GM23338 (cell line): ENCODE data around the gene YTHDF1. TPM values are rescaled to one million over a fixed set of nuclear protein-coding genes. Genes with fewer than 3 reads are reported as not detected.

Experiments used
- ATAC-seq: fragments of 200-7000 bp; cut with Tn5 transposase; 3 replicates; pipeline ENCODE4 v1.9.1; 2020
- DNase-seq: peaks from one replicate; pipeline ENCODE4 v3.0.0-alpha.2; 2015; ENCODE audit warnings: low spot score
- H2AFZ ChIP-seq: fragments of 200-600 bp; sonication (generic); 2 replicates; pipeline ENCODE4 v1.8.0; 2016; ENCODE audit warnings: antibody characterized with exemption, mild to moderate bottlenecking, moderate library complexity
- H3F3A ChIP-seq: fragments of 200-600 bp; sonication (generic); replicated peaks from 2 replicates; pipeline ENCODE4 v1.8.0; 2017; ENCODE audit warnings: antibody characterized with exemption, mixed run types, low read depth
- H3K27ac ChIP-seq: fragments of 200-600 bp; sonication (generic); 2 replicates; pipeline ENCODE4 v1.6.1; 2016; ENCODE audit warnings: low read depth
- H3K27me3 ChIP-seq: fragments of 200-600 bp; sonication (generic); 2 replicates; pipeline ENCODE4 v1.8.0; 2016; ENCODE audit warnings: mild to moderate bottlenecking, mixed run types, moderate library complexity; ENCODE audit not compliant: insufficient read depth
- H3K36me3 ChIP-seq: fragments of 200-600 bp; sonication (generic); 2 replicates; pipeline ENCODE4 v1.8.0; 2016; ENCODE audit warnings: mild to moderate bottlenecking; ENCODE audit not compliant: insufficient read depth
- H3K4me1 ChIP-seq: fragments of 200-600 bp; sonication (generic); 2 replicates; pipeline ENCODE4 v1.8.0; 2016; ENCODE audit warnings: mild to moderate bottlenecking, moderate library complexity; ENCODE audit not compliant: insufficient read depth
- H3K4me2 ChIP-seq: fragments of 200-600 bp; sonication (generic); 2 replicates; pipeline ENCODE4 v1.7.1; 2017; ENCODE audit warnings: mixed run types
- H3K4me3 ChIP-seq: fragments of 200-600 bp; sonication (generic); 2 replicates; pipeline ENCODE4 v1.6.1; 2016; ENCODE audit warnings: mixed run types
- H3K79me2 ChIP-seq: fragments of 200-600 bp; sonication (generic); replicated peaks from 2 replicates; pipeline ENCODE4 v1.8.0; 2017; ENCODE audit warnings: mild to moderate bottlenecking; ENCODE audit not compliant: insufficient read depth
- H3K9me2 ChIP-seq: fragments of 200-600 bp; sonication (generic); 2 replicates; pipeline ENCODE4 v1.8.0; 2017; ENCODE audit not compliant: insufficient read depth
- H4K20me1 ChIP-seq: fragments of 200-600 bp; sonication (generic); replicated peaks from 2 replicates; pipeline ENCODE4 v1.8.0; 2017; ENCODE audit warnings: mild to moderate bottlenecking; ENCODE audit not compliant: insufficient read depth
- H3K27ac Mint-ChIP-seq: 2 replicates; pipeline ENCODE4 v1.8.0; 2020; ENCODE audit warnings: inconsistent platforms, mild to moderate bottlenecking, moderate library complexity, mixed read lengths
- H3K27me3 Mint-ChIP-seq: 3 replicates; pipeline ENCODE4 v1.8.0; 2022; ENCODE audit warnings: low read depth, mild to moderate bottlenecking, moderate library complexity, mixed read lengths, inconsistent platforms; ENCODE audit not compliant: insufficient read depth, poor library complexity
- H3K36me3 Mint-ChIP-seq: 3 replicates; pipeline ENCODE4 v1.8.0; 2021; ENCODE audit warnings: low read depth, mild to moderate bottlenecking, inconsistent platforms, moderate library complexity, mixed read lengths
- H3K4me1 Mint-ChIP-seq: 3 replicates; pipeline ENCODE4 v1.8.0; 2020; ENCODE audit warnings: mild to moderate bottlenecking, inconsistent platforms, mixed read lengths
- H3K4me3 Mint-ChIP-seq: 3 replicates; pipeline ENCODE4 v1.8.0; 2021; ENCODE audit warnings: moderate library complexity, mild to moderate bottlenecking, inconsistent platforms, mixed read lengths
- H3K9me3 Mint-ChIP-seq: 3 replicates; pipeline ENCODE4 v1.8.0; 2020; ENCODE audit warnings: moderate library complexity, mild to moderate bottlenecking, inconsistent platforms, mixed read lengths
- CTCF ChIP-seq, 2 experiments: fragments of 200-600 bp in 1 of 2; sonication (generic) in 1 of 2; conservative IDR thresholded peaks; 2 replicates each; pipeline versions ENCODE4 v1.5.1 to v1.6.1; 2016 to 2017; ENCODE audit warnings: antibody characterized with exemption in 2 of 2, low read depth in 2 of 2, mild to moderate bottlenecking in 2 of 2, moderate library complexity in 1 of 2
- ETS1 ChIP-seq: IDR thresholded peaks from 2 replicates; pipeline ENCODE4 v1.6.1; 2016; ENCODE audit warnings: antibody characterized with exemption
- EZH2 ChIP-seq: fragments of 200-600 bp; sonication (generic); IDR thresholded peaks from one replicate; pipeline ENCODE4 v1.8.0; 2017; ENCODE audit warnings: antibody characterized with exemption, mild to moderate bottlenecking, low read depth; ENCODE audit not compliant: unreplicated experiment
- NANOG ChIP-seq: IDR thresholded peaks from 2 replicates; pipeline ENCODE4 v1.6.1; 2016; ENCODE audit warnings: antibody characterized with exemption, borderline replicate concordance
- POLR2AphosphoS5 ChIP-seq: IDR thresholded peaks from 2 replicates; pipeline ENCODE4 v1.6.1; 2016; ENCODE audit warnings: antibody characterized with exemption, low read depth
- REST ChIP-seq: IDR thresholded peaks from one replicate; pipeline ENCODE4 v1.6.1; 2018; ENCODE audit warnings: antibody characterized with exemption; ENCODE audit not compliant: unreplicated experiment
- STAT1 ChIP-seq: IDR thresholded peaks from one replicate; pipeline ENCODE4 v1.6.1; 2016; ENCODE audit warnings: antibody characterized with exemption; ENCODE audit not compliant: unreplicated experiment
- ZNF114 ChIP-seq: fragments of 250-450 bp; sonication (Bioruptor Pico); IDR thresholded peaks from 2 replicates; pipeline ENCODE4 v1.5.0; 2020; ENCODE audit warnings: mild to moderate bottlenecking, moderate library complexity
- ZNF331 ChIP-seq: fragments of 250-450 bp; sonication (Bioruptor Pico); IDR thresholded peaks from 2 replicates; pipeline ENCODE4 v1.5.0; 2020; ENCODE audit warnings: low read depth, mild to moderate bottlenecking, moderate library complexity
- ZNF462 ChIP-seq: fragments of 250-450 bp; sonication (Bioruptor Pico); IDR thresholded peaks from 2 replicates; pipeline ENCODE4 v1.5.0; 2020; ENCODE audit warnings: mild to moderate bottlenecking, moderate library complexity
- polyA plus RNA-seq: library from polyadenylated mRNA; unstranded; fragments of >200 nt; fragmentation: Nextera tagmentation; extraction: Ambion mirVana; gene quantifications from 2 replicates; pipeline ENCODE4 v1.2.1, GENCODE V29; 2016
- total RNA-seq: library from RNA; depleted of rRNA; stranded (reverse); fragments of >200 nt; shearing (Covaris generic); gene quantifications from 2 replicates; pipeline ENCODE4 v1.2.3, GENCODE V29; 2014

YTHDF1 gene
- total and polyA plus RNA-seq, 2 experiments from 2014 or later = 30.9 to 64.3 TPM

GRCh38 chr20:63202811-63203526 is 13.0 kb downstream of the YTHDF1 start (continued):
- no peak for TF ChIP-seq ZNF462 (CRISPR knock-in tag)
- no peak for TF ChIP-seq ETS1
- no peak for TF ChIP-seq ZNF114 (CRISPR knock-in tag)

- peak; percentile 22; the same call in 1 of the 3 replicates for ATAC-seq
- H3K36me3 Mint-ChIP-seq = peaks cover 77% of the 10 kb centered on the region
- H3K36me3 ChIP-seq = peaks cover 20% of the 10 kb centered on the region; the same call in 1 of the 2 replicates
- no peak for TF ChIP-seq STAT1
- no peak for TF ChIP-seq REST
- TF ChIP-seq ZNF331 (CRISPR knock-in tag) = no peak
- TF ChIP-seq ZNF114 (CRISPR knock-in tag) = no peak
- no peak for TF ChIP-seq EZH2
- no peak for TF ChIP-seq ETS1
- no peak for TF ChIP-seq NANOG
- no peak for TF ChIP-seq POLR2AphosphoS5
- TF ChIP-seq CTCF (conservative IDR thresholded peaks at IDR 0.05; ENCODE audit: low read depth in 2 of 2) = no peak
Observed at GRCh38 chr20:63202021-63202420, 13.9 kb downstream of the YTHDF1 start.

More at GRCh38 chr20:63202021-63202420, 13.9 kb downstream of the YTHDF1 start:
- no peak overlapping the region for H3K27ac Mint-ChIP-seq
- H3K79me2 ChIP-seq = peaks cover 100% of the 10 kb centered on the region
- DNase-seq = no peak
- no peak overlapping the region for H3K27ac ChIP-seq
- H3K9me3 Mint-ChIP-seq = no peaks in the 10 kb centered on the region
- peaks cover 8% of the 10 kb centered on the region for H3K27me3 Mint-ChIP-seq
- no peak overlapping the region for H3K4me2 ChIP-seq
- H4K20me1 ChIP-seq = peaks cover 74% of the 10 kb centered on the region
- no peak overlapping the region for H2AFZ ChIP-seq
- 0 out of 2 replicates have a peak, but pooled peaks cover 2% of the 10 kb centered on the region for H3F3A ChIP-seq
- H3K4me1 Mint-ChIP-seq = peaks cover 16% of the 10 kb centered on the region; the same call in 2 of the 3 replicates
- no peaks in the 10 kb centered on the region for H3K9me2 ChIP-seq
- no peaks in the 10 kb centered on the region; the same call in 1 of the 2 replicates for H3K4me1 ChIP-seq
- no peak overlapping the region for H3K4me3 Mint-ChIP-seq
- H3K27me3 ChIP-seq = no peaks in the 10 kb centered on the region
- no peak overlapping the region for H3K4me3 ChIP-seq
